K562 (cell line): ENCODE measurements around the gene COPB2. TPM values are rescaled to one million over a fixed set of nuclear protein-coding genes. Genes with fewer than 3 reads are reported as not detected.

Experiments used
- CBFA2T2 ChIP-seq: fragments of 450-650 bp; conservative IDR thresholded peaks from 2 replicates; pipeline ENCODE4 v1.6.1; 2017; ENCODE audit warnings: mild to moderate bottlenecking
- DPF2 ChIP-seq: fragments of 450-650 bp; IDR thresholded peaks from 2 replicates; pipeline ENCODE4 v1.6.1; 2016
- ELF1 ChIP-seq: fragments of 200-800 bp; sonication (Bioruptor generic); IDR thresholded peaks from 2 replicates; pipeline ENCODE4 v1.6.1; 2016; ENCODE audit warnings: missing genetic modification characterization, missing compliant biosample characterization
- ESRRA ChIP-seq: fragments of 450-650 bp; IDR thresholded peaks from 2 replicates; pipeline ENCODE4 v1.6.1; 2014; ENCODE audit warnings: low read depth, mild to moderate bottlenecking, moderate library complexity, borderline replicate concordance
- FOSL1 ChIP-seq: fragments of 200-800 bp; sonication (Bioruptor generic); conservative IDR thresholded peaks from 2 replicates; pipeline ENCODE4 v1.6.1; 2016; ENCODE audit warnings: missing genetic modification characterization, missing compliant biosample characterization
- NFIC ChIP-seq: fragments of 450-650 bp; IDR thresholded peaks from 2 replicates; pipeline ENCODE4 v1.6.1; 2017; ENCODE audit warnings: mild to moderate bottlenecking, inconsistent platforms
- RNF2 ChIP-seq: sonication (generic); IDR thresholded peaks from 2 replicates; pipeline ENCODE4 v1.6.1; 2016
- TOE1 ChIP-seq, 2 experiments: fragments of 450-650 bp in 1 of 2; sonication (generic) in 1 of 2; formaldehyde crosslinking in 1 of 2; IDR thresholded peaks; 2 replicates each; pipeline versions ENCODE4 v1.7.1 to v1.8.0; 2016 to 2022; ENCODE audit warnings: borderline replicate concordance in 2 of 2, mild to moderate bottlenecking in 2 of 2, antibody characterized with exemption in 1 of 2, inconsistent platforms in 1 of 2, low read depth in 1 of 2, missing genetic modification reagents in 1 of 2, moderate library complexity in 1 of 2
- XRCC5 ChIP-seq: fragments of 200-400 bp; formaldehyde crosslinking; IDR thresholded peaks from 2 replicates; pipeline ENCODE4 v1.6.1; 2017; ENCODE audit warnings: low read depth, mild to moderate bottlenecking, low read length
- ZNF133 ChIP-seq: fragments of 250-450 bp; sonication (Bioruptor Pico); IDR thresholded peaks from 2 replicates; pipeline ENCODE4 v1.4.0; 2020; ENCODE audit warnings: mild to moderate bottlenecking
- polyA plus RNA-seq, 8 experiments: library from polyadenylated mRNA; depleted of rRNA in 4 of 8; stranded (reverse) in 5 of 8; unstranded in 3 of 8; fragments of >200 nt; fragmentation: Nextera tagmentation in 2 of 8; fragmentation: Illumina TruSeq in 1 of 8; extraction: Ambion mirVana in 2 of 8; extraction: Trizol in 1 of 8; gene quantifications; 2 replicates each; pipeline versions ENCODE4 v1.2.1 to v1.2.3, GENCODE V29; 2011 to 2014; ENCODE audit warnings: inconsistent platforms in 1 of 8, missing spikeins in 1 of 8
- total RNA-seq, 7 experiments: library from RNA; depleted of rRNA in 6 of 7; stranded (reverse); fragments of >200 nt in 6 of 7; fragmentation: Illumina TruSeq in 2 of 7; extraction: Trizol in 2 of 7; gene quantifications; 2 replicates each; pipeline versions ENCODE4 v1.2.1 to v1.2.3, GENCODE V29; 2011 to 2021; ENCODE audit warnings: low replicate concordance in 1 of 7
- TF ChIP-seq, protein P1 (sequence below): fragments of 250-450 bp; sonication (Bioruptor Pico); IDR thresholded peaks from 2 replicates; pipeline ENCODE4 v1.8.0; 2021; ENCODE audit warnings: mild to moderate bottlenecking, moderate library complexity
- TF ChIP-seq, protein P2 (sequence below): fragments of 450-650 bp; IDR thresholded peaks from 2 replicates; pipeline ENCODE4 v1.6.1; 2017; ENCODE audit warnings: antibody characterized with exemption
- TF ChIP-seq, protein P3 (sequence below): fragments of 450-650 bp; IDR thresholded peaks from 2 replicates; pipeline ENCODE4 v1.6.1; 2018; ENCODE audit not compliant: partially characterized antibody

COPB2 gene
- total and polyA plus RNA-seq, 9 of the 15 experiments (the other 6 are each of a cell fraction or from before 2014, with no cell fraction given): 64.3 to 189 (median 130) TPM

- TF ChIP-seq FOSL1 (tag): peak; percentile 28; the same call in 1 of the 2 replicates
- TF ChIP-seq XRCC5: no peak
- TF ChIP-seq DPF2: no peak
- TF ChIP-seq, protein P1, sequence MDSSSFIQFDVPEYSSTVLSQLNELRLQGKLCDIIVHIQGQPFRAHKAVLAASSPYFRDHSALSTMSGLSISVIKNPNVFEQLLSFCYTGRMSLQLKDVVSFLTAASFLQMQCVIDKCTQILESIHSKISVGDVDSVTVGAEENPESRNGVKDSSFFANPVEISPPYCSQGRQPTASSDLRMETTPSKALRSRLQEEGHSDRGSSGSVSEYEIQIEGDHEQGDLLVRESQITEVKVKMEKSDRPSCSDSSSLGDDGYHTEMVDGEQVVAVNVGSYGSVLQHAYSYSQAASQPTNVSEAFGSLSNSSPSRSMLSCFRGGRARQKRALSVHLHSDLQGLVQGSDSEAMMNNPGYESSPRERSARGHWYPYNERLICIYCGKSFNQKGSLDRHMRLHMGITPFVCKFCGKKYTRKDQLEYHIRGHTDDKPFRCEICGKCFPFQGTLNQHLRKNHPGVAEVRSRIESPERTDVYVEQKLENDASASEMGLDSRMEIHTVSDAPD (CRISPR knock-in tag): no peak
- TF ChIP-seq TOE1 (IDR thresholded peaks at IDR 0.05; ENCODE audit: borderline replicate concordance): no peak
- no peak for TF ChIP-seq TOE1 (CRISPR knock-in tag; IDR thresholded peaks at IDR 0.05; ENCODE audit: borderline replicate concordance, low read depth)
- TF ChIP-seq ELF1 (tag): peak; percentile 95
- TF ChIP-seq, protein P2, sequence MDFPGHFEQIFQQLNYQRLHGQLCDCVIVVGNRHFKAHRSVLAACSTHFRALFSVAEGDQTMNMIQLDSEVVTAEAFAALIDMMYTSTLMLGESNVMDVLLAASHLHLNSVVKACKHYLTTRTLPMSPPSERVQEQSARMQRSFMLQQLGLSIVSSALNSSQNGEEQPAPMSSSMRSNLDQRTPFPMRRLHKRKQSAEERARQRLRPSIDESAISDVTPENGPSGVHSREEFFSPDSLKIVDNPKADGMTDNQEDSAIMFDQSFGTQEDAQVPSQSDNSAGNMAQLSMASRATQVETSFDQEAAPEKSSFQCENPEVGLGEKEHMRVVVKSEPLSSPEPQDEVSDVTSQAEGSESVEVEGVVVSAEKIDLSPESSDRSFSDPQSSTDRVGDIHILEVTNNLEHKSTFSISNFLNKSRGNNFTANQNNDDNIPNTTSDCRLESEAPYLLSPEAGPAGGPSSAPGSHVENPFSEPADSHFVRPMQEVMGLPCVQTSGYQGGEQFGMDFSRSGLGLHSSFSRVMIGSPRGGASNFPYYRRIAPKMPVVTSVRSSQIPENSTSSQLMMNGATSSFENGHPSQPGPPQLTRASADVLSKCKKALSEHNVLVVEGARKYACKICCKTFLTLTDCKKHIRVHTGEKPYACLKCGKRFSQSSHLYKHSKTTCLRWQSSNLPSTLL: no peak
- no peak for TF ChIP-seq ZNF133 (CRISPR knock-in tag)
- peak; percentile 65; the same call in 1 of the 2 replicates for TF ChIP-seq RNF2
- TF ChIP-seq, protein P3, sequence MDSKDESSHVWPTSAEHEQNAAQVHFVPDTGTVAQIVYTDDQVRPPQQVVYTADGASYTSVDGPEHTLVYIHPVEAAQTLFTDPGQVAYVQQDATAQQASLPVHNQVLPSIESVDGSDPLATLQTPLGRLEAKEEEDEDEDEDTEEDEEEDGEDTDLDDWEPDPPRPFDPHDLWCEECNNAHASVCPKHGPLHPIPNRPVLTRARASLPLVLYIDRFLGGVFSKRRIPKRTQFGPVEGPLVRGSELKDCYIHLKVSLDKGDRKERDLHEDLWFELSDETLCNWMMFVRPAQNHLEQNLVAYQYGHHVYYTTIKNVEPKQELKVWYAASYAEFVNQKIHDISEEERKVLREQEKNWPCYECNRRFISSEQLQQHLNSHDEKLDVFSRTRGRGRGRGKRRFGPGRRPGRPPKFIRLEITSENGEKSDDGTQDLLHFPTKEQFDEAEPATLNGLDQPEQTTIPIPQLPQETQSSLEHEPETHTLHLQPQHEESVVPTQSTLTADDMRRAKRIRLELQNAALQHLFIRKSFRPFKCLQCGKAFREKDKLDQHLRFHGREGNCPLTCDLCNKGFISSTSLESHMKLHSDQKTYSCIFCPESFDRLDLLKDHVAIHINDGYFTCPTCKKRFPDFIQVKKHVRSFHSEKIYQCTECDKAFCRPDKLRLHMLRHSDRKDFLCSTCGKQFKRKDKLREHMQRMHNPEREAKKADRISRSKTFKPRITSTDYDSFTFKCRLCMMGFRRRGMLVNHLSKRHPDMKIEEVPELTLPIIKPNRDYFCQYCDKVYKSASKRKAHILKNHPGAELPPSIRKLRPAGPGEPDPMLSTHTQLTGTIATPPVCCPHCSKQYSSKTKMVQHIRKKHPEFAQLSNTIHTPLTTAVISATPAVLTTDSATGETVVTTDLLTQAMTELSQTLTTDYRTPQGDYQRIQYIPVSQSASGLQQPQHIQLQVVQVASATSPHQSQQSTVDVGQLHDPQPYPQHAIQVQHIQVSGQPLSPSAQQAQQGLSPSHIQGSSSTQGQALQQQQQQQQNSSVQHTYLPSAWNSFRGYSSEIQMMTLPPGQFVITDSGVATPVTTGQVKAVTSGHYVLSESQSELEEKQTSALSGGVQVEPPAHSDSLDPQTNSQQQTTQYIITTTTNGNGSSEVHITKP: no peak
- TF ChIP-seq ESRRA: peak; percentile 68
- no peak for TF ChIP-seq CBFA2T2
- peak; percentile 29; the same call in 1 of the 2 replicates for TF ChIP-seq NFIC
Measured at GRCh38 chr3:139343895-139344856, 45.3 kb downstream of the COPB2 start, which contains the start of gene MRPS22 (continued).
